HG03469 (cell line): ENCODE data around the gene ZNF445.
"Not testable (repeated sequence)": the region's sequence is repeated elsewhere in the genome, so short reads cannot be mapped to it uniquely, and the experiment has no call there.

Experiments used
- ATAC-seq: cut with Tn5 transposase; IDR thresholded peaks from one replicate; pipeline ENCODE4 v1.9.1; 2021; ENCODE audit warnings: mild to moderate bottlenecking, moderate library complexity, moderate number of reproducible peaks; ENCODE audit not compliant: unreplicated experiment

The ZNF445 gene

DNA sequence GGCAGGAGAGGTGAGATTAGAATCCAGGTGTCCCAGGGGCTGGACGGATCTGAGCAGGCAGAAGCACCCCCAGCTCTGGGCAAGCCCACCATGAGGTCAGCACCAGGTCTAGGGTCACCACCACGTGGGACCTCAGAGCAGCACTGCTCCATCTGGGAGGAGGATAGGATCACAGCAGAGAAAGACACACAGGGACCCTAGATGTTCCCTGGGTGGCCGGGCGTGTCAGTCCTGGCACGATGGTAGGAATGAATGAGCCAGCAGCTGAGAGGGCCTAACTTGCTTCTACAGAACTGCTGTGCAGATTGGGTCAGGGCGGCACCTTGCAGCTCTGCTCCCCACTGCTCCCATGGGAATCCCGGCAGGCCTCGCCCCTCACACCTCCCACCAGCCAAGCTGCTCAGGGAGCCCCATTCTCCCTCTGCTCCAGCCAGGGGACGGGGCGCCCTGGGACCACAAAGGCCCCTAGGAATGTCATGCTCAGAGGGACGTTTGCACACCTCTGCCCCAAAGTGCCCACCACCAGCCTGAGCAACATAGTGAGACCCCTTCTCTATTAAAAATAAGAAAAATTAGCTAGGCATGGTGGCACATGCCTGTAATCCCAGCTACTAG, 66.3 kb downstream of the ZNF445 start:
- no peak for ATAC-seq

DNA sequence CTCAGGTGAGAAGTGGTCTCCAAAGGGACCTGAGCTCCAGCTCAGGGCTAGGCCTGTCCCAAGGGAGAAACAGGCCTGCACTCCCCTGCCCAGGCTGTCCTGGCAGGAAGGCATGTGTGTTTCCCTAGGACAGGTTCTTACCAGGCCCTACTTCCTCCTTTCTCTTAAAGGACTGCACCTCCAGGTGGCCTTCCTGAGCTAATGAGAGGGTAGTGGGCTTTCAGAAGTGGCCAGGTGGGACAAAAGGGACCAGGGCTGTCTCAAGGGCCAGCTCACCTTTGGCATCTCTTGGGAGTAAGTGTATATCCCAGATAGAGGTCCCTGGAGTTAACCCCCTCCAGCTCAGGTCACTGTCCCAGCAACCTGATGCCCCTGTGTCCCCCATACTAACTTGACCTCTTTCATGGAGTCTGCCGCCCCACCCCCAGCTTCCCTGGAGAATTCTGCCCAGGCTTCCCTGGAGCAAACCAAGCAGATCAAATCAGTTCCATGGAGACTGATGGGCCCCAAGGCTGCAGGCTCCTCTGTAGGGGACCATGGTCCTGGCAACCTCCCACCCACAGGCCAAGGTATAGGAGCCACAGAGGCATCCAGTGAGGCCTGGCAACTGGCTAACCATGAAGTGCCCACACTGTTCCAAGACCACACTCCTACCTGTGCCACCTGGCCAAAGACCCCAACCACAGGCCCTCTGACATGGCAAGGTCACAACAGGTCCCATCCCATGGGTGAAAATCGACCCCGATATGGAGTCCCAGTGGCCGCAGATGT, 67.6 kb downstream of the ZNF445 start:
- ATAC-seq: no peak

- ATAC-seq: no peak
Measured at GRCh38 chr3:44402548-44402947, 74.9 kb downstream of the ZNF445 start.

DNA sequence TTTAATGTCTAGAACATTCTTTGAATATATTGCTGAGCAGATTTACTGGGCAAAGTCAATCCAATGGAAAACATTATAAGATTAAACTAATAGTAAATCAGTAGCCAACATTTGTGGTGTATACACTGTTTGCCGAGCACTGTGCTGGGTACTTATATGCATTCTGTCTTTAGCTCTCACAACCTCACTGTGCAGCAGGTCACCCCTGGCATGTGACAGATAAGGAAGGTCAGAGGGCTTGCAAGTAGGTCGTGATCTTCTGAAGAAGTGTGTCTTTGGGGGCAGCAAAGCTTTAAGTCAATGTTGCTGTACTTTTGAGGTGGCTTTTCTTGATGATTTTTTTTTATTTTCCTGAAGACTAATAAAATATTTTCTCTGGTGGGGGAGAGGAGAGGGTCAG, 76.7 kb downstream of the ZNF445 start:
- ATAC-seq: no peak

DNA sequence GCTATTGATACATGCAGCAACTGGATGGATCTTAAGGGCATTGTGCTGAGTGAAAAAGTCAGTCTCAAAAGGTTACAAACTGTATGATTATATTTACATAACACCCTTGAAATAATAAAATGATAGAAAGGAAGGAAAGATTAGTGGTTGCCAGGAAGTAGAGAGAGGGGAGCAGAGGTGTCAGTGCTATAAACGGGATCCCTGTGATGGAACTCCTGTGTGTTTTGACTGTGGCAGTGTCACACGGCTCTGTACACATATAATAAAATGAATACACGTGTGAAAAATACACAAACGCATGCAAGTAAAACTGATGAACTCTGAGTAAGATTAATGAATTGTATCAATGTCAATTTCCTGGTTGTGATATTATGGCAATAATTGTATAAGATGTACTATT, 78.6 kb downstream of the ZNF445 start:
- ATAC-seq: no peak

- not testable (repeated sequence) for ATAC-seq
Measured at GRCh38 chr3:44398271-44398670, 79.2 kb downstream of the ZNF445 start.

- ATAC-seq: no peak
Measured at GRCh38 chr3:44396200-44397171, 81.0 kb downstream of the ZNF445 start.

GRCh38 chr3:44395714-44396113, 81.8 kb downstream of the ZNF445 start:
- no peak for ATAC-seq

DNA sequence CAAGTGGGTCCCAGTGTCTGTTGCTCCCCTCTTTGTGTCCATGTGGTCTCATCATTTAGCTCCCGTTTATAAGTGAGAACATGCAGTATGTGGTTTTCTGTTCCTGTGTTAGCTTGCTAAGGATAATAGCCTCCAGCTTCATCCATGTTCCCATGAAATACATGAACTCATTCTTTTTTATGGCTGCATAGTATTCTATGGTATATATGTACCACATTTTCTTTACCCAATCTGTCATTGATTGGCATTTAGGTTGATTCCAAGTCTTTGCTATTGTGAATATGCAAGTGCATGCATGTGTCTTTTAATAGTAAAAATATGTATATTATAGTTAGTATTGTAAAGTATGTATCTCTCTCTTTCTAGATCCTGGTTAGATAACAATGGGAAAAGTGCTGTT, 85.0 kb downstream of the ZNF445 start:
- no peak for ATAC-seq

GRCh38 chr3:44387404-44387803, 90.1 kb downstream of the ZNF445 start:
- no peak for ATAC-seq
